GM23248 (cell line): ENCODE data around the gene ERCC2. TPM values are rescaled to one million over a fixed set of nuclear protein-coding genes. Genes with fewer than 3 reads are reported as not detected.

Experiments used
- DNase-seq: peaks from one replicate; pipeline ENCODE4 v3.0.0-alpha.2; 2015
- H2AFZ ChIP-seq: fragments of 200-600 bp; sonication (generic); 2 replicates; pipeline ENCODE4 v1.6.1; 2016; ENCODE audit warnings: antibody characterized with exemption
- H3F3A ChIP-seq: fragments of 200-600 bp; sonication (generic); 2 replicates; pipeline ENCODE4 v1.6.1; 2016; ENCODE audit warnings: mild to moderate bottlenecking, antibody characterized with exemption, mixed run types; ENCODE audit not compliant: insufficient read depth
- H3K27ac ChIP-seq: fragments of 200-600 bp; sonication (generic); 2 replicates; pipeline ENCODE4 v1.5.1; 2016; ENCODE audit warnings: mild to moderate bottlenecking
- H3K27me3 ChIP-seq: fragments of 200-600 bp; sonication (generic); replicated peaks from 2 replicates; pipeline ENCODE4 v1.6.1; 2016; ENCODE audit warnings: mild to moderate bottlenecking; ENCODE audit not compliant: insufficient read depth
- H3K36me3 ChIP-seq: fragments of 200-600 bp; sonication (generic); 2 replicates; pipeline ENCODE4 v1.6.1; 2016; ENCODE audit warnings: low read depth, mild to moderate bottlenecking
- H3K4me1 ChIP-seq: fragments of 200-600 bp; sonication (generic); 2 replicates; pipeline ENCODE4 v1.6.1; 2016; ENCODE audit warnings: mild to moderate bottlenecking; ENCODE audit not compliant: insufficient read depth
- H3K4me2 ChIP-seq: fragments of 200-600 bp; sonication (generic); one replicate; pipeline ENCODE4 v1.6.1; 2016; ENCODE audit warnings: mild to moderate bottlenecking; ENCODE audit not compliant: unreplicated experiment
- H3K4me3 ChIP-seq: fragments of 200-600 bp; sonication (generic); 2 replicates; pipeline ENCODE4 v1.5.1; 2016; ENCODE audit warnings: mild to moderate bottlenecking
- H3K79me2 ChIP-seq: fragments of 200-600 bp; sonication (generic); 2 replicates; pipeline ENCODE4 v1.6.1; 2016; ENCODE audit warnings: mild to moderate bottlenecking; ENCODE audit not compliant: insufficient read depth
- H3K9ac ChIP-seq: fragments of 200-600 bp; sonication (generic); 2 replicates; pipeline ENCODE4 v1.6.1; 2016; ENCODE audit warnings: mild to moderate bottlenecking
- H3K9me2 ChIP-seq: fragments of 200-600 bp; sonication (generic); 2 replicates; pipeline ENCODE4 v1.6.1; 2016; ENCODE audit warnings: mixed run types, mild to moderate bottlenecking, moderate library complexity; ENCODE audit not compliant: insufficient read depth
- H3K9me3 ChIP-seq: fragments of 200-600 bp; sonication (generic); one replicate; pipeline ENCODE4 v1.6.1; 2017; ENCODE audit warnings: low read depth
- H4K20me1 ChIP-seq: fragments of 200-600 bp; sonication (generic); 2 replicates; pipeline ENCODE4 v1.6.0; 2016; ENCODE audit not compliant: insufficient read depth
- EZH2 ChIP-seq: fragments of 200-600 bp; sonication (generic); IDR thresholded peaks from 2 replicates; pipeline ENCODE4 v1.6.1; 2018; ENCODE audit warnings: antibody characterized with exemption, mild to moderate bottlenecking; ENCODE audit not compliant: insufficient read depth, poor library complexity, severe bottlenecking
- EZH2phosphoT487 ChIP-seq: fragments of 200-600 bp; sonication (generic); IDR thresholded peaks from 2 replicates; pipeline ENCODE4 v1.6.1; 2018; ENCODE audit warnings: antibody characterized with exemption, moderate library complexity, mild to moderate bottlenecking, low read depth; ENCODE audit not compliant: insufficient read depth
- WGBS, 2 experiments: methylation state at CpG; one replicate each; pipeline ENCODE4 v1.1.6; 2015 to 2017; ENCODE audit warnings: low lambda C conversion rate in 2 of 2, low coverage in 1 of 2; ENCODE audit errors: missing lambda C conversion rate in 2 of 2; 5-methylcytosine and 5-hydroxymethylcytosine counted together
- in situ Hi-C: fragments of 300-500 bp; cut with MboI; formaldehyde crosslinking; loops from 2 replicates; pipeline ENCODE4 v1.15.0; 2020
- polyA plus RNA-seq: library from polyadenylated mRNA; unstranded; fragments of >200 nt; fragmentation: Nextera tagmentation; extraction: Ambion mirVana; gene quantifications from 2 replicates; pipeline ENCODE4 v1.2.1, GENCODE V29; 2016
- total RNA-seq: library from RNA; depleted of rRNA; stranded (reverse); fragments of >200 nt; shearing (Covaris generic); gene quantifications from 2 replicates; pipeline ENCODE4 v1.2.3, GENCODE V29; 2014

The ERCC2 gene
- total and polyA plus RNA-seq, 2 experiments from 2014 or later, result 13.7 to 32.3 TPM

- Histone ChIP-seq H3K9me3 (no peaks in the 10 kb centered on the region), H4K20me1 (no peaks in the 10 kb centered on the region), H3F3A (peaks cover 8% of the 10 kb centered on the region; the same call in 1 of the 2 replicates), H3K4me3 (peak overlapping the region; percentile 83), H3K9ac (peak overlapping the region; percentile 90; the same call in 1 of the 2 replicates), H2AFZ (peak overlapping the region; percentile 85), H3K9me2 (no peaks in the 10 kb centered on the region), H3K27ac (no peak overlapping the region), H3K4me2 (peak overlapping the region; percentile 95), H3K36me3 (no peaks in the 10 kb centered on the region), H3K79me2 (peaks cover 28% of the 10 kb centered on the region), H3K4me1 (peaks cover 25% of the 10 kb centered on the region; the same call in 1 of the 2 replicates), H3K27me3 (no peaks in the 10 kb centered on the region)
- peak; percentile 41 for DNase-seq
- in situ Hi-C loops, result no loop called here
- no peak for TF ChIP-seq EZH2
- TF ChIP-seq EZH2phosphoT487, result no peak
- WGBS, 2 experiments, result 38 to 40% methylated on average over 21 to 25 of the region's 25 CpGs
Observed at GRCh38 chr19:45403781-45404556, 33.6 kb upstream of the ERCC2 start.

- no peaks in the 10 kb centered on the region for H3K9me3 ChIP-seq
- peaks cover 28% of the 10 kb centered on the region for H3K79me2 ChIP-seq
- no peak overlapping the region for H3K4me3 ChIP-seq
- H3K27ac ChIP-seq, result no peak overlapping the region
- H3K27me3 ChIP-seq, result no peaks in the 10 kb centered on the region
- H3K4me2 ChIP-seq, result no peak overlapping the region
- in situ Hi-C loops, result no loop called here
- H4K20me1 ChIP-seq, result no peaks in the 10 kb centered on the region
- no peaks in the 10 kb centered on the region for H3K36me3 ChIP-seq
- H3K9ac ChIP-seq, result no peak overlapping the region
- no peak overlapping the region for H2AFZ ChIP-seq
- no peak for TF ChIP-seq EZH2phosphoT487
- no peak for TF ChIP-seq EZH2
- DNase-seq, result no peak
- H3K9me2 ChIP-seq, result no peaks in the 10 kb centered on the region
- WGBS, 2 experiments, result 66% methylated on average over 4 of the region's 4 CpGs
- H3F3A ChIP-seq, result peaks cover 8% of the 10 kb centered on the region; the same call in 1 of the 2 replicates
- H3K4me1 ChIP-seq, result peaks cover 25% of the 10 kb centered on the region; the same call in 1 of the 2 replicates
Observed at GRCh38 chr19:45403272-45403671, 32.9 kb upstream of the ERCC2 start.

GRCh38 chr19:45402298-45403061 is 32.1 kb upstream of the ERCC2 start:
- no peak overlapping the region for H3K9ac ChIP-seq

GRCh38 chr19:45401815-45402214 is 31.4 kb upstream of the ERCC2 start:
- in situ Hi-C loops, result no loop called here
- Histone ChIP-seq H4K20me1 (no peaks in the 10 kb centered on the region), H3K4me3 (no peak overlapping the region), H3F3A (peaks cover under 1% of the 10 kb centered on the region; the same call in 1 of the 2 replicates), H3K27me3 (no peaks in the 10 kb centered on the region), H3K27ac (no peak overlapping the region), H3K4me2 (no peak overlapping the region), H3K9ac (no peak overlapping the region), H3K36me3 (no peaks in the 10 kb centered on the region), H3K4me1 (peaks cover 17% of the 10 kb centered on the region; the same call in 1 of the 2 replicates), H3K79me2 (peaks cover 15% of the 10 kb centered on the region), H3K9me2 (no peaks in the 10 kb centered on the region), H2AFZ (no peak overlapping the region), H3K9me3 (no peaks in the 10 kb centered on the region)
- no peak for DNase-seq
- TF ChIP-seq EZH2 (no peak), EZH2phosphoT487 (no peak)
- WGBS, 2 experiments, result 84 to 86% methylated on average over 6 of the region's 6 CpGs

More at GRCh38 chr19:45402298-45403061, 32.1 kb upstream of the ERCC2 start:
- Histone ChIP-seq H3K27ac (no peak overlapping the region), H3K9me2 (no peaks in the 10 kb centered on the region), H3K4me2 (no peak overlapping the region), H3F3A (peaks cover 7% of the 10 kb centered on the region; the same call in 1 of the 2 replicates), H3K27me3 (no peaks in the 10 kb centered on the region), H3K4me1 (peaks cover 20% of the 10 kb centered on the region; the same call in 1 of the 2 replicates), H3K4me3 (no peak overlapping the region), H2AFZ (no peak overlapping the region), H3K36me3 (no peaks in the 10 kb centered on the region), H4K20me1 (no peaks in the 10 kb centered on the region), H3K9me3 (no peaks in the 10 kb centered on the region), H3K79me2 (peaks cover 22% of the 10 kb centered on the region)
- peak; percentile 20 for DNase-seq
- TF ChIP-seq EZH2 (no peak), EZH2phosphoT487 (no peak)
- WGBS, 2 experiments, result 40 to 51% methylated on average over 19 to 40 of the region's 40 CpGs
- in situ Hi-C loops, result no loop called here
